Kidney tubule cell (primary cell): ENCODE data around the gene MUSK.

ENCODE experiments used
- DNase-seq: peaks from one replicate; pipeline ENCODE4 v3.0.0-alpha.2; 2018; ENCODE audit warnings: low spot score

The MUSK gene

DNA sequence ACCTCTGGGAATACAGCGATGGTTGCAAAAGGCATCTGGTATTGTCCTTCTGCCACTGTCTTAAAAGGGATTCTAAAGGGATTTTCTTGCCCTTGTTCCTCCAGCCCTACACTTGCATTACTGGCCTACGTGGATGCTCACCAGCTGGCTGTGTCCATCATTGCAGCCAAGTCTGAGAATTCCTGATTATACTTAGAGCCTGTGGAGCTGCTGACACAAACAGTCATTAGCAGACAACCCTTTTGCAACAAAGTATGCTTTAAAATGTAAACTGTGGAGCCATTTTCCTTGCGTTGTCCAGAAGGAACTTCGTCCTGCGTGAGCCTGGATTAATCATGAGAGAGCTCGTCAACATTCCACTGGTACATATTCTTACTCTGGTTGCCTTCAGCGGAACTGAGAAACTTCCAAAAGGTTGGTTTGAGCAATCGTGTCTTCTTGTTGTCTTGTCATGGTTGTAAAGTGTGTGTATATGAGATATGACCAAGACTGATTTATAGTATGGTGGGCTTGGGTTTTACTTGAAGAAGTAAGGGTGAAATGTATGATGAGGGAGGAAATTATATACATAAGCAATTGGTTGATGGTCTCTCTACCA lies at the start of gene MUSK:
Gene MUSK, plus strand, starts transcription at position 222 of the 598 bp plus-strand sequence. Its CDS starts 114 bp downstream, at position 336.
- no peak for DNase-seq

DNA sequence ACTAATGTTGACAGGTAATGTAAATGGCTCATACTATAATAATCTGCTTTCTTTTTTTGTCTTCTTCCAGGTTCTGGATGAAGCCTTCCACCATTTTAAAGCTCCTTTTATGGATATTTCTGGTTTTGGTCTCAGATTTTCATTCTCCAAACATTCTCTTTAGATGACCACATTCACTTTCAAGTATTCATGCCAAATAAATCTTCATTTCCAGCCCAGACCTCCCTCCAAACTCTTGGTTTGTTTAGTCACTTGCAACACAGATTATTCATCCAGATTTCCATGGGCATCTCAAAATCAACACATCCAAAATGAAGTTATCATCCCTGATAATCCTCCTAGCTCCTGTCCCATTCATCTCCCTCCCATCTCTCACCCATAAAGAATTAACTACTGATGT lies 48.8 kb upstream of the MUSK start:
- DNase-seq = no peak

DNA sequence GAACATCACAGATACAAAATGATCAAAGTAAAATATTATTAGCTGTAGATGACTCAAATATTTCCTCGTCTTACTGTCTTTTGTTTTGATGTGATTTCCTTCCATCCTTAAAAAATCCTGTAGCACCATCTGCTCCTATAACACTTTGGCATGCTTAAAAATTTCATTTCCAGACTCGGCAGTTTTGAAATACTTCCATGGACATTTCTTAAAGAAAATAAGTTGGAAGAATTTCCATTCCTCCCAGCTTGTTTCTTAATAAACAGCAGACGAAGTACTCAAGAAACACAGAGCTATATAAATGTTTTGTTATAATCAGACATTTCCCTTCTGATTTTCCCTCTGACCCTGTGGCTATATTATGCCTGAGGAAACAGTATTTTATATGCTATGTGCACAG lies 47.9 kb upstream of the MUSK start:
- no peak for DNase-seq

DNA sequence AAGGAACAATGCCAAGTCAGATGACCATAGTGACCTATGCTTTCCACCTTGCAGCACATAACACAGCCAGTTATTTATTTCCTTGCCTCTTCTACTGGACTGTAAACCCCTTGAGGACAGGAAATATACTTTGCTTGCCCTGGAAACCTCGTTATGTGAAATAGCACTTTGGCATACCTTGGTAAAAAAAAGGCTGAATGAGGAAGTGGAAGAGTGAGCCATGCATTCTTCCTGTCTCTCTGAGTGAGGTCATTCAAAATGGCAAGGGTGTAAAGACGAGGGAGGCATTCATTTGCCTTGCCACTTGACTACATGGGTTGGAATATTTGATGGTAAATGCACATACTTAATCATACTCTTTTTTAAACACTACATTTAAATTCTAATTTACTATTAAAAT lies 46.2 kb upstream of the MUSK start:
- peak; percentile 13 for DNase-seq

DNA sequence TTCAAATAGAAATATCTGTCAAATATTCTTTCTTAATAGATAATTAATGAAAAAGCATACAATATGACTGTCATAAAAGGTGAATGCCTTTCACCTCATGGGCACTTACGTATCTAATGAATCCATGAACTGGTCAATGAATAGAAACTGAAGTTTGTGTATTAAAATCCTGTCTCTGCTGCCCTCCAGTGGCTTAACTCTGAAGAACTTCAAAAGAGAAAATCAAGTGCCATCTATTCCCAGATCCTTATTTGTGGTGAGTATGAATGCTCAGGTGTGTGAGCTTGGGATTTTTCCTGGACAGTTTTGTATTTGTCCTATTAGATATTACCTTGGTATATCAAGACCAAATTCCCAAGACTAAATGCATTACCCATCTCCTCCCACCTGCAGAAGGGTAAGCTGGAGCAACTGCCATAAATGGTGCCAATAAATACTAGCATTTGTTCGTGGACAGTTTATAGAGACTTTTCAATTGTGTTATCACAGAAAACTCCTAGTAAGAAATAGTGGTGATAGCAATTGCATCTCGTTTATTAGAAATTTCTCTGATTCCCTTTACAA lies 45.0 kb upstream of the MUSK start:
- DNase-seq = peak; percentile 72

DNA sequence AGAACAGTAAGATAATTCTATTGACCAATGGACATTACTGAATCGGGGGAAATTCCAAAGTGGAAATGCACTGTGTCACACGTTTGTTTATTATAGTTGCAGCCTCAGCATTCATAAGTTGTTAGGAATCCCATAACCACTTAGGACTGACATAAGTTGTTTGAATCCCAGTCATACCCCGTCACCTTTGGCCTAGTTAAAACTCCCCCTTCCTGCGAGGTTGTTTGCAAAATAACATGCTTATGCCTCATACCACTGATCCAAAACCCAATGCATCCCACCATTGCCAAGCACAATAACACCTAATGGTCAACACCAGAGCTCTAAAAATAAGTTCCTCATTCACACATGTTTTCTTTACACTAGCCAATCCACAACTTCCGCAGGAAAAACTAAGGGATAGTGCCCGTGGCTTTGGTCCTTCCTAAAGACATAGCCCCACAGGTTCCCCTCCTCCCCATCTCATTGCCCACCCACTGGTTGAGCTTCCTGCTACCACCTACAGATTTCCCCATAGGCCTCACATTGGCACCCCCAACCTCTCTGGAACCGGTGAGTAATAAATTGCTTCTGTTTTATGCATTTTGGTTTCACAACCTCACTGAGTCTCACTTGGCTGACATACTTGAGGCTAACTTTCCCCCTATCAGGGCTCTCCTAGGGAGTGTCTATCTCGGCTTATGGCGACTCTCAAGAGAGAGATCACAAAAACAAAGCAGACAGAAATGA lies 42.3 kb upstream of the MUSK start:
- DNase-seq = peak; percentile 13

DNA sequence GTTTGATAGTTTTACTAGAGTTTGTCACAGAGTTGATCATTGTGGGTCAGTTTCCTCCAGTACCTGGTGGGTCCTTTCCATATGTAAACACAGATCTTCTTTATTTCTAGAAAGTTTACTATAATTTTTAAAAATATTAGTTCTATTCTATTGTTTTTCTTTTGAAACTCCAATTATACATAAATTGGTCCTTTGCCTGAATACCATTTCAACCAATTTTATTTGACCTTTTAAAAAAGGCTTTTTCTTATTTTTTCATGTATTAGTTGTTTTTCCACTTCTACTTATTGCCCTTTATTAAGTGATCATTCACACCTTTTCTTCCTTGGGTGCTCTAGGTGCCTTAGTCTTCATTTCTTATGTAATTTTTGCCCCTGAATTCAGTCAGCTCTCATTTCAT lies 33.0 kb upstream of the MUSK start:
- no peak for DNase-seq

DNA sequence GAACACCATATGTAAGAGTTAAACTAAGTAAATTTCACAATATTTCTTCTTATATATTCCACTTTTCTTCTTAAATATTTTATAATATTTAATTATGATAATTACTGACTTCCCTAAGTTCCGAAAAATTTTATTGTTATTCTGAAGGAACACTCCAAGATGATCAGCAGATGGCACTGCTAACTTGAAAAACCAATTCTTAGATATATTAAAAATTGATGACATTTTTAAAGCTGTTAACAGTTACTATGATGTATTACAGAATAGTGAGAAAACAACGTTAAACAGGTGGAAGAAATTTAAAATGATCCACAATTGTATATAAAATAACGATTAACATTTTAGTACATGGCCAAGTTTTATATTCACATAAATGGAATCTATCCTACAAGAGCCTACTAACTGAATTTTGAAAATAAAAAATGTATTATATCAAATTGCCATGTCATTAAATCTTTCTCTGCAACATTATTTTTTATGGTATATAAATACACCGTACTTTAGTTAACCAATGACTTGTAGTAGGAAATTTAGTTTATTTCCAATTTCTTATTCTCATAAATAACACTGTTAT lies 30.1 kb upstream of the MUSK start:
- peak; percentile 34 for DNase-seq

DNA sequence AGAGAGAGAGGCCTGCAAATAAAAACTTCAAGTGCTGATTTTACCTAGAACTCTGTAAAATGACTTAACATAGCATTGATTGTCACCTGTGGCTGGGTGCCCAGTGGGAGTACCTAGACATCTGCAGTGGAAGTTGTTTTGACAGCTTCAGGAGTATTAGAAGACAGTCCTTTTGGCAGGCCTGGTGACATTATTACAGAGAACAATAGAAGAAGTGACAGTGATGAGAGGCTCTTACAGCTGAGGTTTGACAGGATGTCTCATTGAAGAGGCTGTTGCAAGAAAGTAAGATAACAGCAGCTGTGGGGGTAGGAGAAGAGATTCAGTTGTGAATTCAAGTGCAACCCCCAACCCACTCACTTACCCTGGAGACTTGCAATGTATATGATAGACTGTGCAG lies 27.9 kb upstream of the MUSK start:
- DNase-seq = no peak

DNA sequence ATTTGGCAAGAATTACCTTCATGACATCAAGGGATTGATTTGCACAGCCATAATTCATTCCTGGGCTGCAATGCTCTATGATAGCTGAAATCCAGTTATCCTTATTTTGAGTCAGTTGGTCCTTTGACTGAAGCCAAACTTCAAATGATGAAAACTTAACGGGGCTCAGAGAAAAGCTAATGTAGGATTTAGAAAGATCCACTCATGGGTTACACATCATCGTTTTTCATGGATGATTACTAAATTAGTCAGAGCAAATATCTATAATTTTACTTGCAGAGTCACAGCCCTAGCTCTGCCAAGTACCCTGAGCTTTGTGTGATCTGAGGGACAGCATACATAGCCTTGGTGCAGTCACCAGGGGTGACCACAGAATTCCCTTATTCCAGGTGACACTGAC lies 27.3 kb upstream of the MUSK start:
- peak; percentile 32 for DNase-seq

DNA sequence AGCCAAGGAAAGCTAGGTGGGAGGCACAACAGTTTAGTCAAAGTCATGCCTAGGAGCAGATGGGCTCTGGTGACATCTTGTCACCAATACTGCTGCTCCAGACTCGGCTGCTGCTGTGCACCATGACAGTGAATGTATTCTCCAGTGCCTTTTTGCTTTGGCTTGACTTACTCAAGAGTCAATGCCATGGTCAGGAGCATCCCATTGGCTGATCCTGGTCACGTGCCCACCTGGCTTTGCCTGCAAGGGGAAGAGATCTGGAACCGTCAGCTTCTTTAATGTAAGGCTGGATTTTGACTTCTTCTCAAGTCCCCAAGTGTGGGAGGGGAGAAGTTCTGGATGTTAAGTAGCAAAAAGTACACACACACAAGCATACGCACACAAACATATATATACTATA lies 19.9 kb upstream of the MUSK start:
- DNase-seq = no peak

DNA sequence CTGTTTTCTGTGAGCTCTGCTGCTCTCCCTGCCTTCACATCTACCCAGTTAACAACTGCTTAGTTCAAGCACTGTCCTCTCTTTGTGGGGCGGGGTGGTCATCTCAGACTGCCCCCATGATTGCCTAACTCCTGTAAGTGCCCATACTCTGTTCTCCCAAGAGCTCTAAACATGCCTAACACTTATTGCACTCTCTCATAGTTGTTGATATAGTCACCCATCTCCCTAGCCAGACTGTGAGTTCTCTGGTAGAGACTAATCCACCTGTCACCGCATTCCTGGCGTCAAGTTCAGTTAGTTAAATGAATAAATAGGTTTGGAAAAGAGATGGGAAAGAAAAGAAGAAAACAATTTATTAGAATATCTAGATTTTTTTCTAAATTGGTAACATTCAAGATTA lies 18.3 kb upstream of the MUSK start:
- peak; percentile 62 for DNase-seq

DNA sequence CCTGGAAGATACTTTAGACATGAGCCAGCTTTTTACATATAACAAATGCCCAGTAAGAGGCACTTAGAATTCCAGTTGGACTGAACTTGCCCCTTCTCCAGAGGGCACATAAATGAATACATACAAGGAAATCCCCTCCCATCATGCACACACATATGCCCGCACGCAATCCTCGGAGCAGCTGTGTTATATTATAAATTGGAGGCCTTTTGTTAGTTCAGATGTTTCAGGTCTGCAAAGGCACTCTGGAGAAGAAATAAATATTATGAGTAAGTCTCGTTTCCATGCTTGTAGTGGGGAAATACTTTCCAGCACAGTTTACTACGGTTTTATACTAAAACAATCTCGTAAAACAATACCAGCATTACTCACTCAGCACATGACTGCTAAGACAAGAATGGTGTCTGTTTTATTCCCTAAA lies 17.6 kb upstream of the MUSK start:
- no peak for DNase-seq

DNA sequence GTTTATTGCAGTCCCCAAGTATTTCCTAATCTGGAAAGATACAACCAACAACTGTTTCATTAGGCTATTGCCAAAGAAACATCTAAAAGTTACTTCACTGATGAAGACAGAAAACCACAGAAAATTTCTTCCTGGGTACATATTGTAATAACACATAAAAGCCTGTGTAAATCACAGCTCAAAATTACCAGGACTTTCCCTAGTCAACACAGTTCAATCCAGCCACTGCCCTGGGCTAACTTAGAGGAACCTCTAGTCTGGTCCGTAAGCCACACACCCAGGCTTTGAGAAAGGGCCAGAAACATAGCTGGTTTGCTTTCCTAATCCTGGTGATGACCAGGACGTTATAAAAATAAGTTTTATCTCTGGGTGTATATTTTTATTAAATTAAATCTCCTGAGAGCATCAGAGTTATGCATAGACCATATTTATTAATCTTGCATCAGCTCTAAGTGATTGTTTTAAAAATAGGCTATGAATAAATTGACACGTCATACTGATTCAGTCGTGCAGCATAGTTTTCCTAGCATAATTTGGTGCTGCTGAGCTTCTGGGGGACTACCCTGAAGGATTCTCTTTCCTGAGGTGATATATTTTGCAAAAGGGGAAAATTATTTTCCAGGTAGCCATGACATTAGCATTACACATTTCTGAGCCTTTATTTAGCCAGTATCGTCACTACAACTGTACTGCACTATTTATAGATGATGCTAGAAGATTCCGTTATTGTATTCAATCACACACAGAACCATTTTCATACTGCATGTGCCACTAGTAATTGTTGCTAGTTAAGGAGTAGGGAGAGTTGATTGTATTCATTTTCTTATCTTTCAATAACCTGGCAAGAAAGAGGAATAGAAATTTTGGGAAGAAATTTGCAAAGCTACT lies 12.6 kb upstream of the MUSK start:
- no peak for DNase-seq

DNA sequence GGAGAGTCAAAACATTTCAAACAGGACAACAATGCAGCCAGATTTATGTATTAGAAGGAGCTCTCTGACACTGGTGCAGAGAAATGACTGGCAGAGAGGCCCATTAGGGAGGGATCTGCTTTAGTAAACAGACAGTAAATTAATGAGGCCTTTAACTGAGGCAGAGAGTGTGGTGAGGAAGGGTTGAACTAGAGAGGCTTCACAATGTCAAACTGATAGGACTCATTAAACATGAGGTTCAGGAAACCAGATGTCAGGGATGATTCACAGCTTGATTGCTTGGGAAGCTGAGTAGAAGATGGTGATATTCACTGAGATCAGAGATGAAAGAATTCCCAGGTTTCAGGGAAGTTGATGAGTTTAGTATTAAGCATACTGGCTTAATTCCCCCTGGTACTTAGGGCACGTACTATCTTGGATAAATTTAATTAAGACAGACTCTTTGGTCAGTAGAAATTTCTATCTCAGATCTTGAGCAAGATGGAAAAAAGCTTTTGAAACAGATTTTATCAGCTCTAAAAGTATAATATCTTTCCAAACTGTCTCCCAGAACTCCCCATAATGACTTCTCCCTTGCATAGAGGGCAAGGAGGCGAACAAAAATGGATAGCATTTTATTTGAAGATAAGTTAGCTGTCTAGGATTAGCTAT lies 8.6 kb upstream of the MUSK start:
- peak; percentile 61 for DNase-seq

DNA sequence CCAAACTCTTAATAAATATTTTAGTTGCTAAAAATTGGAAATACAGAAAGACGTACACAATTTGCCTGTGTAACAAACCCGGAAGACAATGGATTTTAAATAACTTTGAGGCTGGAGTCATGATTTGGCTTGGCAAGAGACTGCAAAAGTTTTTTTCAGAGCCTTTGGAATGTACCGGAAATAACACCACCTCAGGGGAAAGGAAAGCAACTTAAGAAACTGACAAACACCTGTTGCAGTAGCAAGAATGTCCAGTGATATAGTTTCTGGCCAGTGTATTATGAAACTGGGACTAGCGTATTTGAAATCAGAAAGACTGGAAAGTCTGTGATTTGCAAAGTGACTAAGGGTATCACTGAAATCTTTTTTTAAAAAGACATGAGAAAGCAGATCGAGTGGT lies 842 bp downstream of the MUSK start:
- peak; percentile 49 for DNase-seq

DNA sequence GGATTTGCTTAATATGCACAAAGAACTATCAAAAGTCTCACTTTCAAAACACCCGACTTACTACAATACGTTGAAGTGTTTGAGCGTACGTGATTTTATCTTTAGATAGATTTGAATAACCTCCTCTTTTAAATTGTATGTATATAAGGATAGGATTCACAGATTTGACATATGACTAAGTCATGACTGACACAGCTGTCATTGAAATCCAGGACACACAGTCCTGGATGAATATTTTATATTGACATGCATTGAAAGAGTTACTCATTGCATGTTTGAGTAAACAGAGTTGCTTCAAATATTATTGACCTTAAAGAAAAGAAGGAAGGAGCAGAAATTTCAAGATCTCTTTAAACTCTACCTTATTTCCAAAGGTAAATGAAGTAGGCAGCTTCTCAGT lies 3.3 kb downstream of the MUSK start:
- no peak for DNase-seq

DNA sequence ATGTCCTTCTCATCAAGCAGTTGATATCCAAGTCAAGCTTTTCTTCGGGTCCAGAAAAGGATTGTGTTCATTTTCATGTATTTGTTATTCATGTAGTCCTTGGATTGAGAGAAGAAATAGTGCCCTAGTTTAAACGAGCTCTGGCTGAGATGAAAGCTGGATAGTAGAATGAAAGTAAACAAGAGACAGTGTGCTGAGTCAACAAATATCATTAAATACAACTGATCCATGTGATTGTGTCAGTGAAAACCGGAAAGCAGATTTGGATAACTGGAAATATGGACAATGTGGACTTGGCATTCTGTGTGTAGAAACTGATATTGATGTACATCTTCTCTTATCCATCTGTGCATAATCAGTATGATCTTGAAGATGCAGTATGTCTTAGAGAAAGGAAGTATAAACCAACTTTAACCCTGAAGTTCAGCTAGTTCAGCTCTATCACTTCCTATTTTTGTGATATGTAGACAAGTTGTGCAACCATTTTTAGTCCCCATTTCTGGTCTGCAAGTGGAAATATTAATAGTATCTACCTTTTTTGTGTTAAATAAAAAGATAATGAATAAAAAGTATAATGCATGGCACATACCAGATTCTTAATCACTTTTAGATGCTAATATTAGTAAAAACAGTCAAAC lies 4.4 kb downstream of the MUSK start:
- no peak for DNase-seq

DNA sequence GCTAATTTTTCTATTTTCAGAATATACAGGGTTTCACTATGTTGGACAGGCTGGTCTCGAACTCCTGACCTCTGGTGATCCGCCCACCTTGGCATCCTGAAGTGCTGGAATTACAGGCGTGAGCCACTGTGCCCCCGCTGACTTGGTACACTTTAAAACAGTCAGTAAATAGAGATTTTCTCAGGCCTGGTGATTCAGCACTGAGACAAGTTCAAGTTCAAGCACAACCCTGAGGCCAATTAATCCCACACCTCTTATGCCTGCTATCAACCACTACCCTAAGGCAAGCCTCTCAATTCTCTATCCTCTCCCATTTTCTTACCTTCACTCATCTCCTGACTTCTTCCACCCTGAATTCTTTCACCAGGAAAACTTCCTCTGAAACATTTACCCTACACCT lies 18.9 kb downstream of the MUSK start:
- no peak for DNase-seq

DNA sequence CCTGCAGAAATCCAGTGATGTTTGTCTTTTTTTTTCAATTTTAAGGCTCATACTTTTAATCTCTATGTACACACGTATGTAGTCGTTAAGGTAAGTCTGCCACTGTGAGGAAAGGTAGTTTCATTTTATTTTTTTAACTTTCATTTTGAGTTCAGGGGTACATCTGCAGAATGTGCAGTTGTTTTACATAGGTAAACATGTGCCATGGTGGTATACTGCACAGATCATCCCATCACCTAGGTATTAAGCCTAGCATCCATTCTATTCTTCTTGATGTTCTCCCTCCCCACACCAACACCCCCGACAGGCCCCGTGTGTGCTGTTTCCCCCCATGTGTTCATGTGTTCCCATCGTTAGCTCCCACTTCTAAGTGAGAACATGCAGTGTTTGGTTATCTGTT lies 19.7 kb downstream of the MUSK start:
- DNase-seq = no peak

DNA sequence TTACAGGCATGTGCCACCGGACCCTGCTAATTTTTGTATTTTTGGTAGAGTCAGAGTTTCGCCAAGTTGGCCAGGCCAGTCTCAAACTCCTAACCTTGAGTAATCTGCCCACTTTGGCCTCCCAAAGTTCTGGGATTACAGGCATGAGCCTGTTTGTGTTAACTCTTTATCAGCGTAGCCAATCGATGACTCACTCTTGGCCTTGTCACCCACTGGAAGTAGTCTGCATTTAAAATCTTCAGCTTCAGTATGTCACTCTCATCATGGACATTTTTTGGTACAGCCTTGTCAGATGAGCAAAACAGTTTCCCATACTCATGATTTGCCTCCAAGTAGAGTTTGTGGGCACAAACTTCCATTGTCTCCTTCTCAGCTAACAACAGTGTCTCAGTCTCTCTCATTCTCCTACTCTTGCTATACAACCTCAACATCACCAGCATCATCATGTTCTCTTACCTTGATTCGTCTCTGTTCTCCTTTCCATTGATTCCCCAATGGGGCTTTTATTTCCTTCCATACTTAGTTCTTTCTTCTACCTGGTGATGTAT lies 22.5 kb downstream of the MUSK start:
- DNase-seq = no peak
